ENCODE measurements around the gene KIRREL3.

KIRREL3 gene

DNA sequence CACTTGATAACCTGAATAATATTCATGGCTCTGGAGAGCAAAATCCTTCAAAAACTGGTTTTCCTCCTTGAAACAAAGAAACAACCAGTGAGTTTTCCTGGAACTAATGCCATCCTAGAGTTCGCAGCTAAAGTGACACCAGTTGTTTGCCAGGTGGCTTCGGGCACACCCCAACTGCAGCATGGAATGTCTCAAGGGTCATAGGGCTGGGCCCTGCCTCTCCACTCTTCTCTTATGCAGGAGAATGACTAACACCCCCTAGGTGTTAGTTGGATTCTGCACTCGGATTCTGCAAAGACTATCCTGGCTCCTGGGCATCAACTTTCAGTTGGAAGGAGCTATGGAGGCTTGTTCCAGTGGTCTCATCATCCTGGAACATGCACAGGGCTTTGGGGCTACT, 98.8 kb downstream of the KIRREL3 start:
- DNase-seq: no peak

DNA sequence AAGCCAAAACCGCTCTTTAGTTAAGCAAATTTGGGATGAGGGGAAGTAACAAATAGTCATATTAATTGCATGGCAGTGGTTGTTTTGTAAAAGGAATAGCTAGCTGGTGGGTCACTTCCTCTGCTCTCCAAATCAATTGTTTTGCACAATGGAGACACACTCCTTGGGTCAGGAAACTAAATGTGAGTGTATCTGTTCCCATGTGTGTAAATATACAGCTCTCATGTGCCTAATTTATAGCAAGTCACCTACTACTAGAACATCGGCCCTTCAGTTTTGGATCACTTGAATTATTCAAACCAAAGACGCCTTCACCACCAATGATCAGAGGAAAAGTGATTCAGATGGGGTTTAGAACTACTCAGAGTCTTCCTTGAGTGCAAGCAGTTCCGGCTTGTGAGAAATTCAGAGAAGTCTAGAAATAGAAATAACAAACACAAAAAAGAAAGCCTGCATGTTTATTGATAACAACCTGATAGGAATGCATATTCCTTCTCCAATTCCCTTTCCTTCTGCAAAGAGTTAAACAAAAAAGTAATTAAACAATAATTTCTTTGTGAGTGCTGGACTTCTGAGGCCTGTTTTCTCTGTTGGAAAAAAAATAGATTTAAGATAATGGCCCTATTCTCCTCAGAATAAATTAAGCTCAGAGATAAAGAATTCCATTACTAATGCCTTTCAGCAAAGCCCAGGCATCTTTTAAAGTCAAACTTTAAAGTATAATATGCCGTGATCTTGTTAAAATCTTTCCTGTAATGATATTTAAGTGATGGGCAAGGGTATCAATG, 100.4 kb downstream of the KIRREL3 start:
- DNase-seq: no peak

DNA sequence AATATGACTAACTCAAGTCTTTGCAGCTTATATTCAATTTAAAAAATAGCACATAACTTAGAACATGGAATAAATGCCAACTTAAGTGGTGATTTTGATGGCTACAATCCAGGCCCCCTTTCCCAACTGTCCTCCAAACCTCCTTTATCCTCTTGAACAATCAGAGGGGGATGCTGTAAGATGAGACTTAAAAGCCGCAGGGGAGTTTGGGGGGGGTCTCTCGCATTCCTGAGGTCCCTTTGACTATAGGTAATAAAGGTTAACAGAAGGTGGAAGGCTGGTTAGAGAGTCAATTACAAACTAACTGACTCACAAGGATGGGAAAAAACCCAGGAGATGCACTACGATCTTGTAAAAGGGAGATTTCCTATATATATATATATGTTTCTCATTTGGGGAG, 101.8 kb downstream of the KIRREL3 start:
- no peak for DNase-seq

DNA sequence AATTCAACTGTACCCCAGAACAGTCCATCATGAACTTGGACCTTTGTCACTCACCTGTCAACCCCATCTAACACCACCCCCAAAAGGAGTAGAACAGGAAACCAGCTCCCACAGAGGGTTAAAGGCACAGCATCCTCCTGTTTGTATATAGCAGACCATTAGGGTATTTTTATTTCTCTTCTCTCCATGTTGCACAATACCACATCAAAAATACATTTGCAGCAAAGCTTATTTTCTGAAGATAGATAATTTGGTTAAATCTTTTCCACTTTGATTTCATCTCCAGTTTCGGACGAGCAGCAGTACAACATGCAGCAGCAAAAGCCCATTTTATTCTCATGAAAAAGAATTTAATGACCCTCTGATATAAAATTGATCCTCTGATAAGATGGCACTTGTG, 103.1 kb downstream of the KIRREL3 start:
- DNase-seq: no peak

DNA sequence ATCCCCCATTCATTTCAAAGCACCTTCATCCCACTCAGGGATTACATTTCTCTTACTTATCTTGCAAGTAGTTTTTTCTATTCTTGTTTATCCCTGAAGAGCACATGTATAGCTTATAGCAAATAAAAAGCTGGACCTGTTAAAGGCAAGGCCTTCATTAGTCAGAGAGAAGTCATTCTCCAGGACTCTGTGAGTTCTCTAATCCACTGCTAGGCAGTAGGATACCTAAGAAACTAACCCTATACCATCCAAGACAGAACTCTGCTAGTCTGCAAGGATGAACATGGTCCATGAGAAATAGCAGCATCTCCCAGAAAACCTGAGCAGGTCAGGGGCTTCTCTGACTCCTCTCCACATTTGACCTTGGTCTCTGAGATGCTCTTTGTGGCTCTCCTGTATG, 104.5 kb downstream of the KIRREL3 start:
- no peak for DNase-seq

DNA sequence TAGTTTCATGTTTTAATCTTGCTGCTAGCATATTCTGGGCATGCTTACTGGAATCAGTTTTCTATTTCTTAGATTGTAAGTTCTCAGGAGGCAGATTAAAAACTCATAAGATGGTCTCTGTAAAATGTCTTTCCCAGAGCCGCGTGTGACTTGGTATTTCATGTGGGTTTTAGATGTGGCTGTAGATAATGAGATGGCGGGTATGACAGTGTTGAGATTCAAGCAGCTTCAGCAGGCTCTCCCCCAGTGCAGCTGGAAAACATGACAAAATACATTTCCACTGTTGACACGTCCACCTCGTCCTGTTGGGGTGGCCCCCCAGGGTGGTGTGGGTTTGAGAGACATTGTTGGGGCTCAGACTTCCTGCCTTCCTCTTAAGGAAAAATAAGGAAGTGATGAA, 106.8 kb downstream of the KIRREL3 start:
- DNase-seq: no peak

DNA sequence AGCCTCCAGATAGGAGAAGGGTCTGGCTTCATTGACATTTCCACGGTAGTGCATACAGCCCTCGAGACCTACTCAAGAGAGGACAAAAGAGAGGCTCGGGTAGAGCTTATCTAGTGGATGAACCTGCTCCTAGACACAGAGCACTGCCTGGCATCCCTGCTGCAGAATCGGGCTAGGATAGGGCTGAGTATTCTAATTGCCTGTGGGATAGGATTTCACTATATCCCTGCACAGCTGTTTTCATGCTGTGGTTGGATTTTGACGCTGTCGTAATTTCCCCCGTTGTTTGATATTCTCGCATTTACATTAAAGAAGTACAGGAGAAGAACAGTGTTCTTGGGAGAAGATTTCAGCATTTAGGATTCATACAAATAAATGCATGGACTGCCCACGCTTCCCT, 107.8 kb downstream of the KIRREL3 start:
- no peak for DNase-seq

DNA sequence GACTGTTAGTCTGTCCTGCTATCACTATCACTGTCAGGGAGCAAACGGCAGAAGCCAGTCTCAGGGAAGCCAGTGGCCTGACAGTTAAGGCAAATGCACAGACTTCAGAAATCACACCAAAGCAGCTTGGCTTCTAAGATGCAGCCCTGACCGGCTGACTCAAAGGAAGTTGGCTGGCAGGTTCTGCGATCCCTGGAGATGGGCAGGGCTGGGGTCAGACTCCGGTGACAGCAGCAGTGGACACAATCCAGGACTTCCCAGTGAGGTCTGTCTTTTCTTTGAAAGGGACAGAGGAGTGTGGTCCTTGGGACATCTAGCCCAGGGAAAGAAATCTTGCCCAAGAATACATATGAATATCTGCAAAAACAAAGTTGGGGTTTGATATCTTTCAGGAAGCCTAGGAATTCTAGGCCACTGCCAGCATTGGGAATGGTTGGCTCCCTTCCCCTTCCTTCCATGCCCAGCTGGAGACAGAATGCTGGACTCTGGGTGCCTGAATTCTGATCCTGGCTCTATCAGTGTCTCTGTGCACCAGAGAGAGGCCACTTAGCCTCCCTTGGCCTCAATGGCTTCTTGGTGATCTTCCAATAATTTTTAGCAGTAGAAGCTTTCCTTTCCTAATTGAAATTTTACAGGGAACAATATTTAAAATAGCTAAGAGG, 108.9 kb downstream of the KIRREL3 start:
- no peak for DNase-seq

DNA sequence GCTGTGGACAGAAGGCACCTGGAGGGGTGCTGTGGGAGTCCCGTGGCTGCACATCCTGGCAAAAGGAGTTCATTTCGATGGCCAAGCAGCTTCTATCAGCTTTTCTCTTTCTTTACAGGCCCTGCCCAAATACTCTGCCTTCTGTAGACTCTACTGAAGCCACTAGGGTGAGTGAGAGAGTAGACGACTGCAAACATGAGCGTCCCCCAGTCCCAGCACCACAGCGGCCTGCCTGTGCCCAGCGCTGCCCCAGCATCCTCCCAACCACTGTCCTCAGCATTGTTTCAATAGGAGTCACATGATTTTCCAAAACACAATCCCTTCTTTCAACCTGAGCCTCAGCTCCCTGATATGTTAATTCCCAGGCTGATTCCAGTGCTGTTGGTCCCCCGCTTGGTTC, 110.0 kb downstream of the KIRREL3 start:
- DNase-seq: no peak

DNA sequence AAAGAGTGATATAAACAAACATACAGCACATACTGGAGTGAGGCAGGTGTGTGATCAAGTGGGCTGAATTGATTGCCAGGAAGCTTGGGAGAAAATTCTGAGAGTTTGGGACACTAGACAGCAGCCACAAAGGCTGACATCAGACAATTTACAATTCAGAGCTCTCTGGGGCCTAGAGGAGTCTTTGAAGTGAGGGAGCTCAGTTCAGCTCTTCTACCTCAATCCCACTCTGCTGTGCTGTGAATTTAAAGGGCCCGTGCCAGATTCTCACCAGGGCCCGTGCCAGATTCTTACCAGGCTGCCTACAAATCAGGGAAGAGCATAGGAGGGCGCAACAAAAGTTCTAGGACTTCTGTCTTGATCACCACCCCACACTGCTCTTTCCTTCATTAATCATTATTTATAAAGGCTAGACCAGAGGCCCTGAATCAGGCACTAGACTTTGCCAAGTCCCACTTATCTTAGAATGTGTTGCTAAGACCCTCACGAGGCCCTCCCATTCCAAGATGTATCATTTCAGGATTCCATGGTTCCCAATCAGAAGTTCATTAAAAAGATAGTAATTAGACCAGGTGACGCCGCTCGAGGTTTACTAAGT, 112.4 kb downstream of the KIRREL3 start:
- DNase-seq: no peak

DNA sequence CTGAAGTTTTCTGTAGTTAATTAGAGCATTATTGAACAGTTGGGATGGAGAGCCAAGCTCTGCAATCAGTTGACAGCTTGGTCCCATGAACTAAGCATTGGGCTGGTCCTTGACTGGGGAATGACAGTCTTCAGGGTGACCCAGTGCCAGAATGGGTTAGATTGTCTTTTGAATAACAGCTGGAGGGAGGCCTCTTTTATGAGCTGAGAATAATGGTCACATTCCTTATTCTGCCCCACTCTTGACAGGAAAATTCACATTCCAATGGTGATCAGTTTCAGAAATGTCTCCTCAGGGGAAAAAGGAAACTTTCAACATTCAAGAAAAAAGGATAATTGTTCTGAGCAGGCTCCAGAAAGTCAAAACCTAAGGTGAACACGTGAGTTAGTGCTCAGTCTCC, 113.9 kb downstream of the KIRREL3 start:
- DNase-seq: no peak

DNA sequence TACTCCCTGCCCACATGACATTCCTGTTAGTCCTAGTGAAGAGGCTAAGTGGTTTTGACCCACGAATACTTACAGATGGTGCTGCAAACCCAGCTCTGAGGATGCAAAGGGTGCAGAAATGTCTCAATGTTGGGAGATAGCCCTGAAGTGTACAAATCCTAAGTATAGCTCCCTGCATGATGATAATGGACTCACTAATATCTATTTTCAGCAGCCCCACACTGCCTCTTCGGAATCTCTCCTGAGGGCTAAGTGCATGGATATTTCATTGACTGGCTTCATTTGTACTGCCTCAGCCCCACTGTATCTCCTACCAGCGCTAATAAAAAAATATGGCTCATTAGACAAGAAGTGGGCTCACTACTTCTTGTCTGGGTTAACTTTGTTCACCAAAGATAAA, 114.5 kb downstream of the KIRREL3 start:
- DNase-seq: no peak

DNA sequence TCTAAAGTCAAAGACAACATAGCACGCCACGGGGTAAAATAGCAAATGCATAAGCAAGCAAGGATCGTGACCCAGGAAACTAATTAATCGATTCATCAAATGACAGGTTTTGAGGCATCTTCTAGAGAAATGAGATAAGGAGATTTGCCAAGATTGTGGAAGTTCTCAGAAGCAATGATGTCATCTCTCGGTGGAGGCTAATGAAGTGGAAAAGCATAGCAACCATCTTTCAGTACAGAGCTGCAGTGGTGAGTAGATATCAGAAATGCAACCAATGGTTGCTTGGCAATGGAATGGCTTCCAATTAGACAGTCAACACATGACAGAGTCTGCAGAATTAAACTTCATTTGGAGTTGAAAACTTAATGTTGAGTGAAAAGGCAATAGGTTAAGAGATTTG, 116.0 kb downstream of the KIRREL3 start:
- no peak for DNase-seq

DNA sequence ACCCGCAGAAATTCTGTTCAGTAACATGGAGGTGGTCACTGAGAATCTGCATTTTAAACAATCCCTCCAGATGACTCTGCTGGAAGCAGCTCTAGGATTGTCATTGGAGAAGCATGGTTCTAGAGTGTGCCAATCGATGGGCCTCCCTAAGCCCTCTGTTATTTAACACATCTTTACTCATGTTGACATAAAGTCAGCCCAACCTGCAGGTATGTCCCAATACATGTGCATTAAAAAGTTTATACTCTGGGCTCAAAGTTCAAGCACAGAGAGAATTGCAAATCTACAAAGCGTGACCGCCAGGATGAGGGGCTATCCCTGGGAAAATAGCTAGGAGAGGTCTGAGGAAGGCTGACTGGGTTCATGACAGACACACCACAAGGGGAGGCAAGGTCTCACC, 116.4 kb downstream of the KIRREL3 start:
- no peak for DNase-seq

DNA sequence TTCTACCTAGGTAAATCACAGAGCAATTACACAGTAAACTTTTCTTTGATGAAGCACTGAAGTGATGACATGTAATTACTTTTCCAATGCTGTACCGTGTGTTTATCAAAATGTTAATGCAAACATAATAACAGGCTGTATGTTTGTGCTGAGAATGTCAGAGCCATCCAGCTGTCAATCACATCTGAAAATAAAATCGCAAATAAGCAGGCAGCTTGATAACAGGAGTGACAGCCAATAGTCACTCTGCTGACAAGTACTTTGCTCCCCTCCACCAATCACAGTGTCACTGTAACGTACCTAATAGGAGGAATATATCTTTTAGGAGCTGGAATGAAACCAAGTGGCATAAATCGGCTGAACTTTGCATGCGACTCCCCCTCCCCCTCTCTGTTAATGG, 119.7 kb downstream of the KIRREL3 start:
- DNase-seq: no peak

DNA sequence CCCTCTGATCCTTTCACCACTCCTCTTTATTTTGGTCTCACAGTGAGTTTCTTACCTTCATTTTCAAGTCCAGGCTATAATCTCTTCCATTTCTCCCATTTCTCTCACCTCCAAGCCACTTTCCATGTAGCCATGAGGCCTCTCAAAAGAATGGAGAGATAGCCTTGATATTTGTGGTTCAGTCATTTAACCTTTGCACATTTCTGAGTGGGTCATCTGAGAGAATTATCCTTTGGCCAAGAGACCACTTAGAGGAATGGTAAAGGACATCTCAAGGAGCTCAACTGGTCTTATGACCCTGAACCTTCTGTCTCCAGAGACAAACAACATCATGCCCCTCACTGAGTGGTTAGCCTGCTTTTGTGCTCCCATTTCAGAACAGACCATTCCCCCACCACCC, 121.1 kb downstream of the KIRREL3 start:
- no peak for DNase-seq

DNA sequence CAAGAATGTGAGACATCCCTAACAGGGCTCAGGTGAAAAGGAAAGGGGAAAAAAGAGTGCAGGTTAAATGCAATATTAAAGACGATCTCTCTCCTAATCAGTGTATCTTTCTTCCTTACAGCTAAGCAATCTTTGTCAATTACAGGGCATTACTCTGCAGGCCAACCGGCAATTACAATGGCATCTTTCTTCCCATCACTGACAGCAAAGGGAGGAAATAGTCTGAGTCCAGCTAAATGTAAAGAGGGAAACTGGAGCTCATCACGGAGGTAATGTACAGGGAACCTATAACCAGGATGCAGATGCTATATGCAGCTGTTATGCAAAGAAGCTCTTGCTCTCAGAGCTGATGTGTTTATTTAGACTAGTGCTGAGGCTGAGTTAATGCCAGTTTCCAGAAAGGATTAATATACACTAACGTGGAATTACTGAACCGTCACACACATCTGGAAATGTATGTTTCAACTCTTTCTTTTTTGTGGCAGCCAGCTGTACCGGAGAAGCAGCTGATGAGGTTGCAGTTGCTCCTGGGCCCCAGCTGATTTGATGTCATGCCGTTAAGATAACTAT, 121.6 kb downstream of the KIRREL3 start:
- no peak for DNase-seq

DNA sequence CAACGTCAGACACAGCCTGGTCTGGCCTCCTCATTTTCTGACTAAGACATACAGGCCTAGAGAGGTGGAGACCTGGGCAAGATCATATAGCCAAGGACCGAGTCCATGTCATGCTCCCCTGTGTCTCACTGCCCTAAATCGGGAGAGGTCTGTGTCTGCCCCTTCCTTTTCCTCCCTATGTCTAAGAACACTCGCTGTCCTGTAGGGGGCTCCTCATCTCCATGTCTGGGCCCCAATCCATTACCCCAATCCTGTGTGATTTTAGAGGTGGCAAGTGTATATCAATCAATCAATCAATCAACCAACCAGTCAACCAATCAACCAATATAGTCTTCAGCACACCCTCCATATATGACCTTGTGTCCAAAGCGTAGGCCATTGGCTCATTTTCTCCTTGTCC, 125.7 kb downstream of the KIRREL3 start:
- DNase-seq: no peak

DNA sequence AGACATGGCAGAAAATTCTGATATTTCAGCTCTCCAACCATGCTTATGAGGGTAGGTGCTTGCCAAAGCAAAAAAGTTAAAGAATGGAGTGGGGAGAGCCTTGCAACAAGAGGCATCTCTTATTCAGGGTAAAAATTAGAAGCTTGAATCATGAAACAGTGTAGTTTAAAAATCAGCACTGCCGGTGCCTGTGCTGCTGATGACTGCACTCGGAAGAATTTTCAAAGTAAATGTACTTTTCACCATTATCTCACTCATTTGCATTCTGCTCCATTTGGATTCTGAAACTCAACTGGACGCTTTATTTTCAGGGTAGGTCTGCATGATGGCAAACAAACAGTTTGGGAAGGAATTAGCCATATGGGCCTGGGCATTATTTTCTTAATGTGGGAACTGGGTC, 126.3 kb downstream of the KIRREL3 start:
- no peak for DNase-seq

DNA sequence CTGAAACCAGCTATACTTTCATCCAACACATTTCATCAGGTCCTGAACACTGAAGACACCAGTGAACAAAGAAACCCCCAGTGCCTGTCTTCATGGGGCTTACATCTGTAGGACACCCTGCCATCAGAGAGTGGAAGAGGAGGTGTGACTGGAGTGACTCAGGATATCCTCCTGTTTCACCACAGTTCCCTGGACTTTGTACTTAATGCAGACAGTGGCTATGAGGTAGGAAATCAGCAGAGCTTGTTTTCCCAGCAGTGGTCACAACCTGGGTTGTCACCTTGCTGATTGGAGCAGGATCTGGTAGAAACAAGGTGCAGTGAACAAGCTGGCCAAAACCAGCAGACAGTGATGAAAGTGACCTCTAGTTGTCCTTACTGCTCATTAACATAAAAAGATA, 128.8 kb downstream of the KIRREL3 start:
- no peak for DNase-seq

DNA sequence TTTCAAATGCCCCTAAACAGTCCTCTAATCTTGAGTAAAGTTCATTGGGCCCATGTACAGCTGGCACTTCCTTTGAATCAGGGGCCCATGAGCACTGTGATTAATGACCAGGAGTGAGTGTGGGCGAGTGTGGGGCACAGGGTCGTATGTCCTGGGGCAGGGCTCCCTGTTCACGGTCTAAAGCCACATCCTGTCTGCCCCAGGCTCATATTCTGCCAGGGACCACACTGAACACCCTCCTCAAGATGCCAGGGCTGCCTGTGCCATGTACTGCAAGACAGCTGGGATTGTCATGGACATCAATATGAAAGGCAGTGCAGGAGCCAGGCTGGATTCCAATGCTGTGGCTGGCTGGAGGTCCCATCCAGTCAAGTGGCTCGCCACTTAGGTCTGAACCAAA, 130.5 kb downstream of the KIRREL3 start:
- DNase-seq: no peak

DNA sequence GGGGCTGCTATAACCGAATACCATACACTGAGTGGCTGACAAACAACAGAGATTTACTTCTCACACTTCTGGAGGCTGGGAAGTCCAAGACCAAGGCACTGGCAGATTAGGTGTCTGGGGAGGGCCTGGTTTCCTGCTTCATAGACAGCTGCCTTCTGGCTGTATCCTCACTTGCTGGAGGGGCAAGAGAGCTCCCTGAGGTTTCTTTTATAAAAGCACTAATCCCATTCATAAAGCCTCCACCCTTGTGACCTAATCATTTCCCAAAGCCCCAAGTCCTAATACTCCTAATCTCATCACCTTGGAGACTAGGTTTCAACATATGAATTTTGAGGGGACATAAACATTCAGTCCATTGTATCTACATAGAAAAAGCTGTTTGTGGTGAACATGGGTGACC, 131.8 kb downstream of the KIRREL3 start:
- DNase-seq: no peak

DNA sequence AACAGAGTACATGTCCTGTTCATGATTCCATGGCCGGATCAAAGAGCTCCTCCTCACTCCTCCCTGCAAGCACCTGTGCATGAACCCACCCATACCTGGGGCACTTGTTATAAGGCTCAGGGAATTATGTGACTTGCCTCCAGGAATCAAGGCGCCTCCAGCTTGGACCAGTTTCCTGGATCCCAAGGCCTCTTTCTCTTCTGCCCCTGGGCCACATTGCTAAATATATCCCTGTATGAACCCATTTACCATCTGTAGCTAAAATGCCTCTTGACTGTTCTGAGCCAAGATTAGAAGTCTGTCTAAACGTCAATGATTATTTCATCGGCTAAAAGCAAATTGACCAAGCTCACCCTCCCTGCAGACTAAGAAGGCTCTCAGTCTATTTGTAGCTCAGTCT, 135.6 kb downstream of the KIRREL3 start:
- DNase-seq: no peak
